ENCODE data around the gene HOXA5. TPM values are rescaled to one million over a fixed set of nuclear protein-coding genes. Genes with fewer than 3 reads are reported as not detected.

Gene HOXA5
- total RNA-seq, 1 donor from 2014 or later, result 0.50 TPM

GRCh38 chr7:27161214-27161720 is 17.8 kb upstream of the HOXA5 start:
- ATAC-seq (peak; percentile 10), DNase-seq (ENCODE audit: low spot score) (no peak)

DNA sequence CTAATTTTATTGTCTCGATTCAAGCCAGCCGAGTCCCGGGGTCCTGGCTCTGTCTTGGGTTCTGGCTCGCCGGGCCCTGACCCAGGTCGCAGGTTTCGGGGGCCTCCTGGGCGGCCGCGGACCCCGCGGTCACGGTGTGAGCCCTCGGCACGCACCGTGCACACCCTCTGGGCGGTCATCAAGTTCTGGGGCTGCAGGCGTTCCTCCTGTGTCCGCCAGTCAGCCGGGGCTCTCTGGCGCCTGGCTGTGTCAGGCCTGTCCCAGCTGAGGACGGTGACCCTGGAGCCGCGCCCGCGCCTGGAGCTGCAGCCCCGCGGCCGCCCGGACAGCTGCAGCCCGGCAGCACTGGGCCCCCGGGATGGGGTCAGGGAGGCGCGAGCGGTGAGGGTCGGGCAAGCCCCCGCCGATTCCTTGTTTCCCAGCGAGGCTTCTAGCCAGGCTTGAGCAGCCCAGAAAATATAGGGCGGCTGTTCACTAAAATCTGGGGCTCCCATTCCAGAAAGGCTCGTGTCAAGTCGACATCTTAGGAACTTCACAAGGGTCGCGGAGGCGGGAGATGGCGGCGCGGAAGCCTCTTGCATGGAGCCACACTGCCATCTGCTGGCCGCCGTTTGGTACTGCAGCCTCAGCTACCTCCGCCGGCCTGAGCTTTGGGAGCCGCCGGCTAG is 17.2 kb upstream of the HOXA5 start:
- peak; percentile 80 for DNase-seq (ENCODE audit: low spot score)
- peak; percentile 95 for ATAC-seq

- DNase-seq (ENCODE audit: low spot score), result no peak
- ATAC-seq, result peak; percentile 9
Measured at GRCh38 chr7:27160145-27160545, 16.7 kb upstream of the HOXA5 start.

DNA sequence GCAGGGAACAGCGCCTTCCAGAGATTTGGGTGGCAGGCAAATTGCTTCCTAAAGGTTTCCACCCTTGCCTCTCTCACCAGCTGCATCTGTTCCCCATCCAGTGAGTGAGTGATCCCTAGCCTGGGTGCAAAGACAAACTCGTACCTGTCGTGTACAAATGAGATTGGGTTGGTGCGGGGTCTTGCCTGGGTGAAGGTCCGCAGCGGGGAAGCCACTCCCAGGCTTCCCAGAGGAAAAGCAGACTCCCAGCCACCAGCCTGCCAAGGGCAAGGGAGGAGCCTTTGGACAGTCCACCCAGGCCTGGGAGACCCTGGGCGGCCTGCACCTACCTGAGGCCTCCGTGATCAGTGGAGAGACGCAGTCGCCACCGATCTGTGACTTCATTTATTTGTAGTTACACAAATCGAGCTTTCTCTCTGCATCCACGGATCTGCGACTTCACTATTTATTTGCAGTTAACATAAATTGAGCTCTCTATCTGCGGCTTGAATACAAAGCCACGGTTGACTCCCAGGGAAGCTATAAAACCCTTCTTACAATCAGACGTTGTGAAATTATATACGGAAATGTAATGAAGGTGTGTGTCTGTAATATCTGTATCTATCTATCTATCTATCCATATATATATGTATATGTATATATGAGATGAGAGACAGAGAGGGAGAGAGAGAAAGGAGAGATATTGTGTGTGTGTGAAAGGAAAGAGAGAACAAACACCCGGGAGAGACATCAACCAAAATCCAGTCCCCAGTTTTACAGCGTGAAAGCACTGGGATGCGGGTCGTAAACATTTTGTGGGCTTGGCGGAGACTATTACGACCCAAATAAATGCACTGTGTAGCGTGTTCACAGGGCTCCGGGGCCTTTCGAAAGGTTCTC is 16.0 kb upstream of the HOXA5 start:
- no peak for DNase-seq (ENCODE audit: low spot score)
- no peak for ATAC-seq

DNA sequence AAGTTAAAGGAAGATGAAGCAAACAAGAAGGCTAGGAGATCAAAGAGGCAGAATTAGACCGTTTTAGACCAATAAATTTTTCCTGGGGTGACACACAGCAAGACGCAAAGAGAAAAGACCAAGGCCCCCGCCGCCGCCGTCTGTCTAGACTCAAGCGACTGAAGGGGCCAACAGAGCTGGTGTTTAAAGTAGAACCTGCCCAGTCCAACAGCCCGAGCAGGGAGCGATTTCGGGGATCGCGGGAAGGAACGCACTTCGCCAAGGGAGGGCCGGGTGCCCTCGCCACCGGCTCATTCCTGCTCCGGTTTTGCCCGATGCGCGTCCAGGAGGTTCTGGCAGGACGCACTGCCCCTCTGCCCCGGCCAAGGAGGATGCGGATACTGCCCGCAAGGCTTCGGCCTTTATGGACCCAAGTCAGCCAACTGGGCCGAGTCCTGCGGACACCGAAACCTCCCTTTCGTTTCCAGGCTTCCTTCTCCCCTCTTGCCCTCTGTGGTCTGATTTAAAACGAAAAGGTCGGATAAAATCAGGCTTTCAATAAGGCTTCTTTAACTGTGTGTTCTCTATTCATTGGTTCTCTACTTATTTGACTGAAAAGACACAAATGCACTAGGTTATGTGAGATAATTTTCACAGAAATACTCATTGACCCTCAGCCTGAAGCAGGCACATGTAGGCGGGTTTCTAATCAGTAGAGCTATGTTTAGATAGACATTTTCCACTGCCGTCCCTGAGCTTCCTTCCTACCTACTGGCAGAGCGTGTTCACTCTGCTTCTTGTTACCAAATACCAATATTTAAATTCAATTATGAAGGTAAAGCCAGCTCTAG is 15.2 kb upstream of the HOXA5 start:
- no peak for ATAC-seq
- no peak for DNase-seq (ENCODE audit: low spot score)

DNA sequence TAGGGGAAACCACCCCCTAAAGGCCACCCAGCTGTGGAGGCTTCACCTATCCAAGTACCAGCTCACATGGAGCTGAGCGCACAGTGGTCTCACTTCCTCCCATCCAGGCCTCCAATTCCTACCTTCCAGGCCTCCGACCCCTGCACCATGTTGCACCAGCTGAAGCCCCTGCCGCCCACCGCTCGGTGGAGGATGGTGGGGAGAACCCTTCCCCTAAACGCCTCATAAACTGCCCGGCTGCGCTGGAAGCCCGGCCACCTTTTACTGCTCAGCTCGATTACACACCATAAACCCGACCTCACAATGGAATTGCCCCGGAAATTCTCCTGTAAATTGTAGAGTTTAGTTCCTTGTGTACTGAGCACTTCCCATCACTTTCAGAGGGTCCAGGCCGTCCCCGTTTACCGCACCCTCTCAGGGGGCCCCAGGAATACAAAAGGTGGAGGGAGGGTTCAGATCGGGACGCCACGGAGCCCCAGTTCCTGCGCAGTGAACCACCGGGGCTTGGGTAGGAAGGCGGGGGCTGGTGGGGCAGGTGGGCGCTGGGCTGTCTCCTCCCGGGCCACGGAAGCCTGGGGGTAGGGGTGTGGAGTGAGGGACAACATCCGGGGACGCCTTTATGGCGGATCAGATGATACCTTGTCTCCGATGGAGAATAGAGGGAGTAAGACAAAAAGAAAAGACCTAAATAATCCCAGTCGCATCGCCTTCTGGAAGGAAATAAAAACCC is 14.4 kb upstream of the HOXA5 start:
- DNase-seq (ENCODE audit: low spot score) (no peak), ATAC-seq (no peak)

GRCh38 chr7:27156916-27157701 is 13.6 kb upstream of the HOXA5 start:
- ATAC-seq (no peak), DNase-seq (ENCODE audit: low spot score) (no peak)

DNA sequence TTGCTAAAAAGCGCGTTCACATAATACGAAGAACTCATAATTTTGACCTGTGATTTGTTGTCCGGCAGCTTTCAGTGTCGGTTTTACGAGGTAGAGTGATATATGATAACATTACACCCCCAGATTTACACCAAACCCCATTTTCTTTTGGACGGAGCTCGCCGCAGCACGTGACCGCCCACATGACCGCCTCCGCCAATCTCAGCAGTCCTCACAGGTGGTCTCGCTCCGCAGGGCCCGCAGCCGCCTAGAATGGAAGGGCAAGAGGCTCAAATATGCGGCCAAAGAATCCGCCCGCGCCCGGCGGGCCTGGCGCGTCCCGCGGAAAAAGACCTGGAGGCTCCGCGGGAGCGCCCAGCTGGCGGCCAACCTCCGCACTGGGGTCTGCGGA is 13.0 kb upstream of the HOXA5 start, which contains the start of gene HOXA7:
HOXA7 (minus strand) TSS at position 168 of the 391 bp plus-strand sequence; CDS start at position 38, 130 bp downstream.
- ATAC-seq, result no peak
- no peak for DNase-seq (ENCODE audit: low spot score)

DNA sequence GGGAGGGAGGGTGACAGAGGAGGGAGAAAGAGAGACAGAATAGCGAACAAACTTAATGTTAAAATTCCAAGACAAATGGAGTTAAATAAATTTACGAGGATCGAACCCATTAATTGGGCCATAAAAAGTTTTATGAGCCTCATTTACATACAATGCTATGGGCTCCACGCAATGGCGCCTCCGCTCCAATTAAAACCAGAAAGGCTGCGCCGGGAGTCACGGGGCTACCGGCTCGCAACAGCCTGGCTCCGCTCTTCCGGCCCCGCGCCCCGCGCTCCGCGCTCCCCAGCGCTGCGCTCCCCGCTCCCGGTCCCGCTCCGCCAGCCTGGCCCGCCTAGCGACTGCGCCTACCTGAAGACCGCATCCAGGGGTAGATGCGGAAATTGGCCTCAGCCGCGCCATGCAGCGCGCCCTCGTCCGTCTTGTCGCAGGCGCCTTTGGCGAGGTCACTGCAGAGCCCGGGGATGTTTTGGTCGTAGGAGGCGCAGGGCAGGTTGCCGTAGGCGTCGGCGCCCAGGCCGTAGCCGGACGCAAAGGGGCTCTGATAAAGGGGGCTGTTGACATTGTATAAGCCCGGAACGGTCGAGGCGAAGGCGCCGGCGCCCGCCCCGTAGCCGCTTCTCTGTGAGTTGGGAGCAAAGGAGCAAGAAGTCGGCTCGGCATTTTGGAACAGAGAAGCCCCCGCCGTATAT is 12.5 kb upstream of the HOXA5 start:
- DNase-seq (ENCODE audit: low spot score) (no peak), ATAC-seq (no peak)

- ATAC-seq (no peak), DNase-seq (ENCODE audit: low spot score) (no peak)
Measured at GRCh38 chr7:27154901-27155815, 11.7 kb upstream of the HOXA5 start.

GRCh38 chr7:27154369-27154768 is 10.9 kb upstream of the HOXA5 start:
- DNase-seq (ENCODE audit: low spot score), result no peak
- no peak for ATAC-seq

- no peak for ATAC-seq
- no peak for DNase-seq (ENCODE audit: low spot score)
Measured at GRCh38 chr7:27153526-27153925, 10.0 kb upstream of the HOXA5 start.

- no peak for ATAC-seq
- no peak for DNase-seq (ENCODE audit: low spot score)
Measured at GRCh38 chr7:27152816-27153442, 9.4 kb upstream of the HOXA5 start.

DNA sequence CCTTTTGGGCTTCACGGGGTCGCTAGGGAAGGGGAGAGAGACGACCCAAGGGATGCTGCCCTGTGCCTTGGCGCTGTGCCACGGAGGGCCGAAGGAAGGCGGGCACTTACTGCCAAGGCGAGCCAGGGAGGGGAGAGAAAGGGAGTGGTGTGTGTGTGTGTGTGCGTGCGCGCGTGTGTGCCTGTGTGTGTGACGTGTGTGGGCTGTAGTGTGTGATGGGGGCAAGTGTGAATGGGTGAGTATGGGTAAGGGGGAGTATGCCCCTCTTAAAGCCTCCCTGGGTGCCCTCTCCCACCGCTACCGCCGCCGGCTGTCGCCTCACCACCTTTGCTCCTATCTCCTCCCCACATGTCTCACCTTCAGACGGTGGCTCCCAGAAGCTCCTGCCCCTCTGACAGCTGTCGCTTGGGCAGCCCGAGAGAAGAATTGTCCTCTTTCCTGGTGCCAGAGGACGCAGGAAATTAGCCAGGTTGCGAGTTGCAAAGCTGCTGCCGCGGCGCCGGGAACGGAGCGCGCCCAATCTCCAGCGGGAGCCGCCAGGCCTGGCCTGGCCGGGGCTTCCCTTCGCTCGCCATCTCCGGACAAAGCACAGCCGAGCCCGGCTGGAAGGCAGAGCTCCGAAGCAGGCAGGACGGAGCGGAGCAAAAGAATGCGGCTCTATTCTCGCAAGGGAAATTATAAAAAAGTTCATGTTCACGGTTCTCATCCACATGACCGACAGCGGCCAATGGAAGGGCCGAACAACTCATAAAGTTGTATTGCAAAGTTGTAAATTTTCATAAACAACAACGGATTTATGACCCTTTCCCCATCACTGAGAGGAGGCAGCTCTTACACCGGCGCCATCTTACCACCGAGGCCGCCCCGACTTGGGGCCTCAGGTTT is 8.7 kb upstream of the HOXA5 start, which contains the start of gene HOXA3:
HOXA3 (minus strand) TSS at position 653 of the 885 bp plus-strand sequence. CDS start 41,943 bp downstream, outside the sequence.
- DNase-seq (ENCODE audit: low spot score) (no peak), ATAC-seq (no peak)

- DNase-seq (ENCODE audit: low spot score) (peak; percentile 33), ATAC-seq (no peak)
Measured at GRCh38 chr7:27151341-27151930, 8.0 kb upstream of the HOXA5 start.
